HCT116 (cell line): ENCODE results near the gene PAX7. TPM values are rescaled to one million over a fixed set of nuclear protein-coding genes. Genes with fewer than 3 reads are reported as not detected.

Source experiments
- ATAC-seq: fragments of 200-7000 bp; cut with Tn5 transposase; 2 replicates; pipeline ENCODE4 v1.9.1; 2020; ENCODE audit warnings: mild to moderate bottlenecking, moderate library complexity
- BruUV-seq: library from RNA; stranded (reverse); fragments of 400-500 nt; replicated peaks from 2 replicates; lab custom pipeline; 2021; lab: Mats Ljungman, UMichigan
- CTCF ChIA-PET: fragments of 300-600 bp; sonication (Branson Sonifier 250); formaldehyde crosslinking; loops from one replicate; lab custom pipeline; 2021; ENCODE audit warnings: antibody characterized with exemption; lab: Charles Lee
- POLR2A ChIA-PET: fragments of 300-600, 350-600 bp; sonication (Branson Sonifier 250); formaldehyde crosslinking; loops from one replicate; lab custom pipeline; 2021; ENCODE audit warnings: antibody characterized with exemption; lab: Charles Lee
- RAD21 ChIA-PET, 2 experiments: fragments of 300-600 bp; sonication (Branson Sonifier 250); formaldehyde crosslinking; loops; one replicate each; lab custom pipeline; 2023; ENCODE audit warnings: low total read pairs in 2 of 2; ENCODE audit not compliant: uncharacterized antibody in 2 of 2, unreplicated experiment in 2 of 2, low non-redundant PET in 1 of 2; lab: Charles Lee
- DNase-seq: peaks from one replicate; pipeline ENCODE4 v3.0.0-alpha.2; 2010; ENCODE audit warnings: low read depth, low spot score
- H2AFZ ChIP-seq: fragments of 200-600 bp; shearing (Covaris generic), sonication (generic); 2 replicates; pipeline ENCODE4 v1.6.1; 2017; ENCODE audit warnings: low read depth, mixed run types, mixed read lengths, antibody characterized with exemption, low read length; ENCODE audit not compliant: poor library complexity, severe bottlenecking
- H3K27ac ChIP-seq: 2 replicates; pipeline ENCODE4 v1.5.1; 2012; ENCODE audit warnings: low read depth, low read length
- H3K27me3 ChIP-seq: fragments of 200-600 bp; sonication (generic); 2 replicates; pipeline ENCODE4 v1.6.1; 2016; ENCODE audit warnings: mixed run types, low read length, mixed read lengths; ENCODE audit not compliant: insufficient read depth
- H3K36me3 ChIP-seq, 2 experiments: fragments of 200-500 bp in 1 of 2; fragments of 200-600 bp in 1 of 2; sonication (Bioruptor generic) in 1 of 2; sonication (generic) in 1 of 2; 2 replicates each; pipeline versions ENCODE4 v1.5.1 to v1.6.1; 2014 to 2016; ENCODE audit warnings: low read length in 2 of 2, inconsistent platforms in 1 of 2, mixed read lengths in 1 of 2, mixed run types in 1 of 2; ENCODE audit not compliant: insufficient read depth in 2 of 2, control insufficient read depth in 1 of 2
- H3K4me1 ChIP-seq, 2 experiments: fragments of 200-600 bp in 1 of 2; sonication (generic) in 1 of 2; 2 replicates each; pipeline versions ENCODE4 v1.5.1 to v1.6.1; 2012 to 2017; ENCODE audit warnings: low read length in 2 of 2, inconsistent platforms in 1 of 2, mild to moderate bottlenecking in 1 of 2, mixed read lengths in 1 of 2, mixed run types in 1 of 2, moderate library complexity in 1 of 2; ENCODE audit not compliant: insufficient read depth in 2 of 2, control insufficient read depth in 1 of 2
- H3K4me2 ChIP-seq: fragments of 200-600 bp; sonication (generic); 2 replicates; pipeline ENCODE4 v1.6.1; 2017; ENCODE audit warnings: mixed run types, low read length, mixed read lengths
- H3K4me3 ChIP-seq, 2 experiments: fragments of 200-600 bp in 1 of 2; sonication (generic) in 1 of 2; replicated peaks in 1 of 2; 2 replicates each; pipeline ENCODE4 v1.5.1; 2011 to 2016; ENCODE audit warnings: low read length in 2 of 2, control low read depth in 1 of 2, low read depth in 1 of 2, mild to moderate bottlenecking in 1 of 2, mixed read lengths in 1 of 2, mixed run types in 1 of 2
- H3K79me2 ChIP-seq: fragments of 200-600 bp; sonication (generic); 2 replicates; pipeline ENCODE4 v1.6.1; 2017; ENCODE audit warnings: mild to moderate bottlenecking, mixed run types, low read length, moderate library complexity, mixed read lengths; ENCODE audit not compliant: insufficient read depth
- H3K9ac ChIP-seq: fragments of 200-600 bp; sonication (generic); 2 replicates; pipeline ENCODE4 v1.6.1; 2016; ENCODE audit warnings: low read length, mixed read lengths
- H3K9me2 ChIP-seq: fragments of 200-600 bp; sonication (generic), shearing (Covaris generic); 2 replicates; pipeline ENCODE4 v1.6.1; 2017; ENCODE audit warnings: mixed run types, mild to moderate bottlenecking, moderate library complexity; ENCODE audit not compliant: insufficient read depth
- H3K9me3 ChIP-seq, 2 experiments: fragments of 200-500 bp in 1 of 2; fragments of 200-600 bp in 1 of 2; sonication (Bioruptor generic) in 1 of 2; sonication (generic) in 1 of 2; 2 replicates each; pipeline ENCODE4 v1.6.1; 2014 to 2017; ENCODE audit warnings: low read length in 2 of 2, mixed read lengths in 2 of 2, inconsistent platforms in 1 of 2, low read depth in 1 of 2, mild to moderate bottlenecking in 1 of 2, mixed run types in 1 of 2, moderate library complexity in 1 of 2; ENCODE audit not compliant: control insufficient read depth in 1 of 2, insufficient read depth in 1 of 2
- H4K20me1 ChIP-seq: fragments of 200-600 bp; sonication (generic), shearing (Covaris generic); 2 replicates; pipeline ENCODE4 v1.6.1; 2017; ENCODE audit warnings: mixed run types, mild to moderate bottlenecking, moderate library complexity; ENCODE audit not compliant: insufficient read depth
- CBX3 ChIP-seq: IDR thresholded peaks from 2 replicates; pipeline ENCODE4 v1.6.1; 2012; ENCODE audit warnings: low read depth
- CEBPB ChIP-seq: IDR thresholded peaks from 2 replicates; pipeline ENCODE4 v1.6.1; 2012; ENCODE audit warnings: low read depth
- EGR1 ChIP-seq: IDR thresholded peaks from 2 replicates; pipeline ENCODE4 v1.6.1; 2012; ENCODE audit warnings: low read depth
- ELF1 ChIP-seq: IDR thresholded peaks from 2 replicates; pipeline ENCODE4 v1.6.1; 2012; ENCODE audit warnings: low read depth, borderline replicate concordance
- EZH2 ChIP-seq: fragments of 200-600 bp; sonication (generic); IDR thresholded peaks from 2 replicates; pipeline ENCODE4 v1.6.1; 2017; ENCODE audit warnings: antibody characterized with exemption, mixed run types
- JUND ChIP-seq: IDR thresholded peaks from 2 replicates; pipeline ENCODE4 v1.6.1; 2012
- POLR2A ChIP-seq: IDR thresholded peaks from 2 replicates; pipeline ENCODE4 v1.7.0; 2011; ENCODE audit warnings: borderline replicate concordance; ENCODE audit not compliant: insufficient read depth, insufficient read length; ENCODE audit errors: extremely low read depth
- SP1 ChIP-seq: IDR thresholded peaks from 2 replicates; pipeline ENCODE4 v1.6.1; 2012; ENCODE audit warnings: low read depth
- SRF ChIP-seq: IDR thresholded peaks from 2 replicates; pipeline ENCODE4 v1.6.1; 2012; ENCODE audit warnings: low read depth
- YY1 ChIP-seq: IDR thresholded peaks from 2 replicates; pipeline ENCODE4 v1.6.1; 2011; ENCODE audit warnings: low read length, low read depth, moderate library complexity, mild to moderate bottlenecking; ENCODE audit not compliant: insufficient replicate concordance; ENCODE audit errors: extremely low read depth
- ZNF274 ChIP-seq: fragments of 200-500 bp; sonication (Bioruptor generic); IDR thresholded peaks from 2 replicates; pipeline ENCODE4 v1.6.1; 2014; ENCODE audit warnings: mild to moderate bottlenecking, low read depth, low read length, inconsistent platforms
- intact Hi-C: fragments of 100-400 bp; cut with micrococcal nuclease; formaldehyde crosslinking; loops from 2 replicates; pipeline ENCODE4 v1.10.0; 2022
- total RNA-seq: library from RNA; stranded (reverse); gene quantifications from one replicate; pipeline ENCODE4 v1.2.1, GENCODE V29; 2021; ENCODE audit not compliant: unreplicated experiment

Gene PAX7
- total RNA-seq, 1 experiment from 2014 or later = not detected

GRCh38 chr1:18770799-18771198 lies 140.2 kb downstream of the PAX7 start:
- no TSS peak for BruUV-seq
- H3K27me3 ChIP-seq = peaks cover 70% of the 10 kb centered on the region
- CTCF ChIA-PET = no interaction called here

GRCh38 chr1:18773753-18774152 lies 143.1 kb downstream of the PAX7 start:
- H3K27me3 ChIP-seq = peaks cover 56% of the 10 kb centered on the region
- ATAC-seq (no peak), DNase-seq (no peak)
- no peaks in the 10 kb centered on the region for H3K9me2 ChIP-seq
- no TSS peak for BruUV-seq
- ChIA-PET RAD21 (no interaction called here), CTCF (interaction anchor here (0.9 kb wide), 1 partner anchor 177 kb away, joined by 3 read pairs; no protein-coding TSS in a partner anchor), POLR2A (no interaction called here)
- no peak overlapping the region for H3K27ac ChIP-seq
- no peaks in the 10 kb centered on the region for H3K36me3 ChIP-seq
- H4K20me1 ChIP-seq = no peaks in the 10 kb centered on the region
- no peaks in the 10 kb centered on the region for H3K9me3 ChIP-seq
- H3K79me2 ChIP-seq = no peaks in the 10 kb centered on the region
- H3K4me3 ChIP-seq = no peak overlapping the region
- H3K4me2 ChIP-seq = no peak overlapping the region
- no peak overlapping the region for H3K9ac ChIP-seq
- TF ChIP-seq ELF1 (no peak), CEBPB (no peak), ZNF274 (no peak), EZH2 (no peak), JUND (no peak), SP1 (no peak), POLR2A (no peak), CBX3 (no peak), YY1 (no peak)
- intact Hi-C loops = no loop called here
- H2AFZ ChIP-seq = no peak overlapping the region
- no peaks in the 10 kb centered on the region for H3K4me1 ChIP-seq

More at GRCh38 chr1:18770799-18771198, 140.2 kb downstream of the PAX7 start:
- DNase-seq (no peak), ATAC-seq (no peak)
- Histone ChIP-seq H4K20me1 (no peaks in the 10 kb centered on the region), H3K9ac (no peak overlapping the region), H3K27ac (no peak overlapping the region), H3K9me3 (no peaks in the 10 kb centered on the region), H3K79me2 (no peaks in the 10 kb centered on the region), H3K4me3 (no peak overlapping the region), H3K4me2 (no peak overlapping the region), H2AFZ (no peak overlapping the region), H3K4me1 (no peaks in the 10 kb centered on the region), H3K36me3 (no peaks in the 10 kb centered on the region), H3K9me2 (no peaks in the 10 kb centered on the region)
- TF ChIP-seq SRF = no peak
- no peak for TF ChIP-seq CBX3
- no peak for TF ChIP-seq CEBPB
- TF ChIP-seq SP1 = no peak
- no peak for TF ChIP-seq YY1
- no peak for TF ChIP-seq ZNF274
- no peak for TF ChIP-seq ELF1
- no peak for TF ChIP-seq EGR1
- intact Hi-C loops = no loop called here
- ChIA-PET RAD21 (no interaction called here), POLR2A (no interaction called here)
